GM12801 (cell line): ENCODE measurements around the gene MELTF.

Experiments
- TF ChIP-seq, protein P1 (sequence below): IDR thresholded peaks from one replicate; pipeline ENCODE4 v1.5.1; 2011; ENCODE audit warnings: control low read depth; ENCODE audit not compliant: insufficient read length; ENCODE audit errors: extremely low read depth

The MELTF gene

DNA sequence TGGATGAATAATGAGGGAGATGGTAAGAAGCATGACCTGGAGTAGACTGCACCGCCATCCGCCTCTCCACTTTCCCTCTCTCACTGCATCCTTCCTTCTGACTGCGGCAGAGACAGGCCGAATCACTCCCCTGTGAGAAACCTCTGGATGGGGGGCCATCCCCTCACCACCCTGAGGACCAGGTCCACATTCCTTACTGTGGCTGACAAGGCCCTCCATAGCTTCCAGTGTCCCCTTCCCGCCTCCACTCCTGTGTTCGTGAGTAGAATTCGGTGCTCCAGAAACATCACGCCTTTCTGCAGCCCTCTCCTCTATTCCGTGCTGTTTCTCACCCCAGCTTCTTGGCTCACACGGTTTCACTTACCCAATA is 63.8 kb downstream of the MELTF start:
- TF ChIP-seq, protein P1, sequence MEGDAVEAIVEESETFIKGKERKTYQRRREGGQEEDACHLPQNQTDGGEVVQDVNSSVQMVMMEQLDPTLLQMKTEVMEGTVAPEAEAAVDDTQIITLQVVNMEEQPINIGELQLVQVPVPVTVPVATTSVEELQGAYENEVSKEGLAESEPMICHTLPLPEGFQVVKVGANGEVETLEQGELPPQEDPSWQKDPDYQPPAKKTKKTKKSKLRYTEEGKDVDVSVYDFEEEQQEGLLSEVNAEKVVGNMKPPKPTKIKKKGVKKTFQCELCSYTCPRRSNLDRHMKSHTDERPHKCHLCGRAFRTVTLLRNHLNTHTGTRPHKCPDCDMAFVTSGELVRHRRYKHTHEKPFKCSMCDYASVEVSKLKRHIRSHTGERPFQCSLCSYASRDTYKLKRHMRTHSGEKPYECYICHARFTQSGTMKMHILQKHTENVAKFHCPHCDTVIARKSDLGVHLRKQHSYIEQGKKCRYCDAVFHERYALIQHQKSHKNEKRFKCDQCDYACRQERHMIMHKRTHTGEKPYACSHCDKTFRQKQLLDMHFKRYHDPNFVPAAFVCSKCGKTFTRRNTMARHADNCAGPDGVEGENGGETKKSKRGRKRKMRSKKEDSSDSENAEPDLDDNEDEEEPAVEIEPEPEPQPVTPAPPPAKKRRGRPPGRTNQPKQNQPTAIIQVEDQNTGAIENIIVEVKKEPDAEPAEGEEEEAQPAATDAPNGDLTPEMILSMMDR, result no peak

DNA sequence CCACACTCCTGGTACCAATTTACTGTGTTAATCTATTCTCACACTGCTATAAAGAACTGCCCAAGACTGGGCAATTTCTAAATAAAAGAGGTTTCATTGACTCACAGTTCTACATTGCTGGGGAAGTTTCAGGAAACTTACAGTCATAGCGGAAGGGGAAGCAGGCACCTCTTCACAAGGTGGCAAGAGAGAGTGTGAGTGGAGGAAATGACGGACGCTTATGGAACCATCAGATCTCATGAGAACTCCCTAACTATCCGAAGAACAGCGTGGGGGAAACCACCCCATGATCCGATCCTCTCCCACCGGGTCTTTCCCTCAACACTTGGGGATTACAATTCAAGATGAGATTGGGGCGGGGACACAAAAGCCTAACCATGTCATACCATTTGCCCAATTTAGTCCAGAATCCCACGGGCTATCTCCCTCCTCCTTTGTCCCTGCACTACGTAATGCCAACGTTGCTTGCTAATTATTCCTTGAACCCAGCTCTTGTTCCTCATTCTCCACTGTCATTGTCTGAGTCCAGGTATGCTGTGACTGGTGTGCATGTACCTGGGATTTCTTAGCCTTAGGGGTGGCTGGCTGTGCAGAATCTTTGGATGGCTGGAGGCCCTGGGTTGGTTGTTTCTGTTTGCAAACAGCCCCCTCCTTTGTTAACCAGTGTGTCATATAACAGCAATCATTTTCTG is 64.4 kb downstream of the MELTF start:
- TF ChIP-seq, protein P1, result no peak

DNA sequence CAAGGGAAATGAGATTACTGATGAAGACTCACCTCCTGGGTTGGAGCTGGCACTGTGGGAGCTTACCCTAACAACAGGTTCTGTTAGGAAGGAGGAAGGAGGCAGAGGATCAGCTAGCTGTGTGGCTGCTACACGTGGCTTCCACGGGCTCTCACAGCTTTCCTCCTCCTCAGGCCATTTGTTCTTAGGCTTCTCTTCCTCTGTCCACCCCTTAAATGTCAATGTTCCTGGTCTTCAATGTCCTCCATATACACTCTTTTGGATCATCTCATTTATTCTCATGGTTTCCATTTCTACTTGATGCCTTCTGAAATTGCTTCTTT is 66.0 kb downstream of the MELTF start:
- TF ChIP-seq, protein P1, result no peak

DNA sequence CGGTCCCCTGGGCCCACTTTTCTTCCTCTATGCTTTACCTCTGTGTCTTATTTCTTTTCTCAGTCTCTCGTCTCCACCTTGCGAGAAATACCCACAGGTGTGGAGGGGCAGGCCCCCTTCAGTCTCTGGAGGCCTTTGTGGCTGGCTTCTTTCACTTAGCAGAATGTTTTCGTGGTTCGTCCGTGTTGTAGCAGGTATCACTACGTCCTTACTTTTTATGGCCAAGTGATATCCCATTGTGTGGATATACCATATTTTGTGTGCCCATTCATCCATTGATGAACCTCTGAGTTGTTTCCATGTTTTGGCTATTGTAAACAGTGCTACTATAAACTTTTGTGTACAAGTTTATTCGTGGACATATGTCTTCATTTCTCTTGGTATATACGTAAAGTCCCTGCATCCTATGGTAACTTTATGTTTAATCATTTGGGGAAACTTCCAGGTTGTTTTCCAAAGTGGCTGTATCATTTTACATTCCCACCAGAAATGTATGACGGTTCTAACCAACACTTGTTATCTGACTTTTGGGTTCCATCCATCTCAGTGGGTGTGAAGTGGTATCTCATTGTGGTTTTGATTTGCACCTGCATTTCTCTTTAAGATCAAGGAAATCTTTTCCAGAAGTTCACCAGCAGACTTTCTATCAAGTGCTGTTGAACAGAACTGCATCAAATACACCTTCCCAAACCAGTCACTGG is 66.5 kb downstream of the MELTF start:
- TF ChIP-seq, protein P1, result no peak

DNA sequence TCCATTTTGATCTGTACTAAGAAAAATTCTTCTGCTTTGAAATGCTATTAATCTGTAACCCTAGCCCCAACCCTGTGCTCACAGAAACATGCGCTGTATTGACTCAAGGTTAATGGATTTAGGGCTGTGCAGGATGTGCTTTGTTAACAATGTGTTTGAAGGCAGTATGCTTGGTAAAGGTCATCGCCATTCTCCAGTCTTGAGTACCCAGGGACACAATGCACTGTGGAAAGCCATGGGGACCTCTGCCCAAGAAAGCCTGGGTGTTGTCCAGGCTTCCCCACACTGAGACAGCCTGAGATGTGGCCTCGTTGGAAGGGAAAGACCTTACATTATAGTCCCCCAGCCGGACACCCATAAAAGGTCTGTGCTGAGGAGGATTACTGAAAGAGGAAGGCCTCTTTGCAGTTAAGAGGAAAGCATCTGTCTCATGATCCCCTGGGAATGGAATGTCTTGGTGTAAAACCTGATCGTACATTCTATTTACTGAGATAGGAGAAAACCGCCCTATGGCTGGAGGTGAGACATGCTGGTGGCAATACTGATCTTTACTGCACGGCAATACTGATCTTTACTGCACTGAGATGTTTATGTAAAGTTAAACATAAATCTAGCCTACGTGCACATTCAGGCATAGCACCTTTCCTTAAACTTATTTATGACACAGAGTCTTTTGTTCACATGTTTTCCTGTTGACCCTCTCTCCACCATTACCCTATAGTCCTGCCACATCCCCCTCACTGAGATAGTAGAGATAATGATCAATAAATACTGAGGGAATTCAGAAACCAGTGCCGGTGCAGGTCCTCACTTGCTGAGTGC is 67.3 kb downstream of the MELTF start:
- TF ChIP-seq, protein P1, result no peak

DNA sequence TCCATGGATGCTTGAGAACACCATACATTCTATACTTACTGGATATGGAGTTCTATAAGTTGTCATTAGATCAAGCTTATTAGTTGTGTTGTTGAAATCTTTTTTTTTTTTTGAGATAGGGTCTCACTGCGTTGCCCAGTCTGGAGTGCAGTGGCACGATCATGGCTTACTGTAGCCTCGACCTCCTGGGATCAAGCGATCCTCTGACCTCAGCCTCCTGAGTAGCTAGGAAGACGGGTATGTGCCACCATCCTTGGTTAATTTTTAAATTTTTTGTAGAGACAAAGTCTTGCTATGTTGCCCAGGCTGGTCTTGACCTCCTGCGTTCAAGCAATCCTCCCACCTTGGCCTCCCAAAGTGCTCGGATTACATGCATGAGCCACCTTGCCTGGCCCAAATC is 74.8 kb downstream of the MELTF start:
- TF ChIP-seq, protein P1, result no peak
